Suprapubic skin (tissue), 4 donors: Measurements from ENCODE around the gene TNFRSF8. TPM values are rescaled to one million over a fixed set of nuclear protein-coding genes. Genes with fewer than 3 reads are reported as not detected.

ENCODE experiments used
- DNase-seq, 2 donors: peaks; one replicate each; pipeline ENCODE4 v3.0.0-alpha.2; 2019; ENCODE audit warnings: low spot score in 2 of 2
- H3K27ac ChIP-seq: fragments of 200-600 bp; sonication (generic); one replicate; pipeline ENCODE4 v1.5.1; 2019
- H3K27me3 ChIP-seq: fragments of 200-600 bp; sonication (generic); one replicate; pipeline ENCODE4 v1.5.1; 2019
- H3K36me3 ChIP-seq: fragments of 200-600 bp; sonication (generic); one replicate; pipeline ENCODE4 v1.5.1; 2019
- H3K4me1 ChIP-seq: fragments of 200-600 bp; sonication (generic); one replicate; pipeline ENCODE4 v1.5.1; 2019
- H3K4me3 ChIP-seq: fragments of 200-600 bp; sonication (generic); one replicate; pipeline ENCODE4 v1.5.1; 2019; ENCODE audit warnings: mild to moderate bottlenecking
- H3K9me3 ChIP-seq: fragments of 200-600 bp; sonication (generic); one replicate; pipeline ENCODE4 v1.5.1; 2019
- EP300 ChIP-seq: sonication (generic); formaldehyde crosslinking; IDR thresholded peaks from one replicate; pipeline ENCODE4 v1.6.1; 2017; ENCODE audit warnings: antibody characterized with exemption
- POLR2A ChIP-seq, 2 donors: fragments of 450-650 bp; IDR thresholded peaks; one replicate each; pipeline ENCODE4 v1.6.1; 2017; ENCODE audit warnings: antibody characterized with exemption in 2 of 2, mild to moderate bottlenecking in 2 of 2, moderate library complexity in 2 of 2
- POLR2AphosphoS5 ChIP-seq, 3 donors: sonication (generic); formaldehyde crosslinking; IDR thresholded peaks; one replicate each; pipeline ENCODE4 v1.6.1; 2017; ENCODE audit warnings: antibody characterized with exemption in 3 of 3
- WGBS: methylation state at CpG from one replicate; pipeline ENCODE4 v1.1.5; 2018; 5-methylcytosine and 5-hydroxymethylcytosine counted together
- total RNA-seq, 4 donors: library from RNA; depleted of rRNA; stranded (reverse); fragments of >200 nt; gene quantifications; one replicate each; pipeline ENCODE4 v1.1.0, GENCODE V29; 2016
- TF ChIP-seq, protein P1 (sequence below), 2 donors: fragments of 200-600 bp in 1 of 2; fragments of 450-650 bp in 1 of 2; sonication (generic) in 1 of 2; IDR thresholded peaks; one replicate each; pipeline ENCODE4 v1.5.1; 2016 to 2019; ENCODE audit warnings: antibody characterized with exemption in 2 of 2, mild to moderate bottlenecking in 1 of 2, moderate library complexity in 1 of 2

Gene TNFRSF8
- total RNA-seq, 4 donors from 2014 or later = 0.30 to 1.2 (median 0.75) TPM

DNA sequence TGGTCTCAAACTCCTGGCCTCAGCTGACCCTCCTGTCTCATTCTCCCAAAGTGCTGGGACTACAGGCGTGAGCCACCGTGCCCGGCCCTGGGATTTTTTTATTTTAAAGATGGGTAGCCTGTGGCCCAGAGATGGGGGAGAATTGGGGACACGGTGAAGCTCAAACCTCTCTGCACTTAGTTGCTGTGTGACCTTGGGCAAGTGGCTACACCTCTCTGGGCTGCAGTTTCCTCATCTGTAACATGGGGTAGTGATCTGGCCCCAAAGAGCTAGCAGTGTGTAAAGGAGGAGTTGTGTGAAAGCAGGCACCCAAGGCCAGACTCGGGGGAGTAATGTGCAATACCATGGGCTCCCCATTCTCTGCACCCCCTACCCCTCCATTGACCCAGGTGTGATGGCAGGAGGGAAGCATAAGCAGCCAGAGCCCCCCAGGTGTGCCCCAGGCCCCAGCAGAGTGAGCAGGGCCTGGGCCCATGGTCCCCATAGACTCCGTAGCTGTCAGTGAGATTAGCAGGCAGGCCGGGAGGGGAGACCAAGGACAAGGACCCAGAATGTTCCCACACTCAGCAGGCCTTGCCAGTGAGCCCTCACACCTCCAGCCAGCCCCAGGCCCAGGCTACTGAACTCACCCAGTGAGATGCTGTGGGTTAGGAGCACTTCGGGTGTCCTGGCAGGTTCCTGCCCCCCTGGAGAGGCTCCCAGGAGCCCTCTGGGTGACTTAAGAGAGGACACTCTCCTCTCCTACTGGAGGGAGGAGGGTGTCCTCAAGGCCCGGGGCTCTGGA lies 17.9 kb downstream of the TNFRSF8 start:
- DNase-seq = no peak
- no peak for TF ChIP-seq POLR2AphosphoS5 (IDR thresholded peaks at IDR 0.05)
- no peak for TF ChIP-seq POLR2A (IDR thresholded peaks at IDR 0.05)
- TF ChIP-seq, protein P1, sequence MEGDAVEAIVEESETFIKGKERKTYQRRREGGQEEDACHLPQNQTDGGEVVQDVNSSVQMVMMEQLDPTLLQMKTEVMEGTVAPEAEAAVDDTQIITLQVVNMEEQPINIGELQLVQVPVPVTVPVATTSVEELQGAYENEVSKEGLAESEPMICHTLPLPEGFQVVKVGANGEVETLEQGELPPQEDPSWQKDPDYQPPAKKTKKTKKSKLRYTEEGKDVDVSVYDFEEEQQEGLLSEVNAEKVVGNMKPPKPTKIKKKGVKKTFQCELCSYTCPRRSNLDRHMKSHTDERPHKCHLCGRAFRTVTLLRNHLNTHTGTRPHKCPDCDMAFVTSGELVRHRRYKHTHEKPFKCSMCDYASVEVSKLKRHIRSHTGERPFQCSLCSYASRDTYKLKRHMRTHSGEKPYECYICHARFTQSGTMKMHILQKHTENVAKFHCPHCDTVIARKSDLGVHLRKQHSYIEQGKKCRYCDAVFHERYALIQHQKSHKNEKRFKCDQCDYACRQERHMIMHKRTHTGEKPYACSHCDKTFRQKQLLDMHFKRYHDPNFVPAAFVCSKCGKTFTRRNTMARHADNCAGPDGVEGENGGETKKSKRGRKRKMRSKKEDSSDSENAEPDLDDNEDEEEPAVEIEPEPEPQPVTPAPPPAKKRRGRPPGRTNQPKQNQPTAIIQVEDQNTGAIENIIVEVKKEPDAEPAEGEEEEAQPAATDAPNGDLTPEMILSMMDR (IDR thresholded peaks at IDR 0.05) = no peak
- no peak for TF ChIP-seq EP300
- Histone ChIP-seq H3K27me3 (peaks cover 17% of the 10 kb centered on the region), H3K9me3 (no peaks in the 10 kb centered on the region), H3K36me3 (no peaks in the 10 kb centered on the region), H3K4me3 (no peak overlapping the region), H3K4me1 (peaks cover 6% of the 10 kb centered on the region), H3K27ac (no peak overlapping the region)
- 96% methylated on average over 7 of the region's 9 CpGs for WGBS

DNA sequence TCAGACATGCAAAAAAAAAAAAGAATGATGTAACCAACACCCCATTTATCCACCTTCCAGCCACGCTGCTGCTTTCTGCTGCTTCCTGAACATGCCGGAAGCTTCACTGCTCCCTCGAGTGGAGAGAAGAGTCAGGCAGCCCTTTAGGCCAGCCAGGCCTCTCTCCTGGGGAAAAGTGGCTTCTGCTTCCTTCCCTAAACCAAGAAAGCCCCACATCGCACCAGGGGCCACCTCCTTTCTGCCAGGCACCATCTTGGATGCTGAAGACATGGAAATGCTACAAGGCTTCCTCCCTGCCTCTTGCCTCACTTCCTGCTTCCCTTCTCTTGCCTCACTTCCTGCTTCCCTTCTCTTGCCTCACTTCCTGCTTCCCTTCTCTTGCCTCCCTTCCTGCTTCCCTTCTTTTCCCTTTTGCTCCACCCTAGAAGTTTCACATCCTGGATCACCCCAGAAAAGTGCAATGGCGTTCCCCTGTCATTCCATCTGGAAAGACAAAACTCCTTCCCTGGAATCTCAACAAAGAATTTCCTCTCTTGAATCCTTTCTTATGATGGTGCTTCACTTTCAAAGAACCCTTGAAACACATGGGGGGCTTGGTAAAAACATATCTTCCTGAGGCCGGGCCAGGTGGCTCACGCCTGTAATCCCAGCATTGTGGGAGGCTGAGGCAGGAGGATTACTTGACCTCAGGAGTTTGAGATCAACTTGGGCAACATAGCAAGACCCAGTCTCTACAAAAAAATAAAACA lies 18.7 kb downstream of the TNFRSF8 start:
- 97% methylated on average over 7 of the region's 7 CpGs for WGBS
- no peak for TF ChIP-seq POLR2A (IDR thresholded peaks at IDR 0.05)
- TF ChIP-seq, protein P1 (IDR thresholded peaks at IDR 0.05) = no peak
- TF ChIP-seq EP300 = no peak
- no peak for TF ChIP-seq POLR2AphosphoS5 (IDR thresholded peaks at IDR 0.05)

GRCh38 chr1:12082988-12083387 lies 19.9 kb downstream of the TNFRSF8 start:
- H3K27me3 ChIP-seq = peaks cover 8% of the 10 kb centered on the region
- H3K4me3 ChIP-seq = no peak overlapping the region
- H3K9me3 ChIP-seq = no peaks in the 10 kb centered on the region
- H3K36me3 ChIP-seq = no peaks in the 10 kb centered on the region
- H3K4me1 ChIP-seq = peaks cover 6% of the 10 kb centered on the region
- 93% methylated on average over 4 of the region's 4 CpGs for WGBS
- no peak for TF ChIP-seq POLR2AphosphoS5 (IDR thresholded peaks at IDR 0.05)
- TF ChIP-seq, protein P1 (IDR thresholded peaks at IDR 0.05) = no peak
- H3K27ac ChIP-seq = no peak overlapping the region
- DNase-seq = no peak

More for the DNA sequence above, 18.7 kb downstream of the TNFRSF8 start:
- no peak overlapping the region for H3K4me3 ChIP-seq
- no peak for DNase-seq
- no peaks in the 10 kb centered on the region for H3K9me3 ChIP-seq
- no peaks in the 10 kb centered on the region for H3K36me3 ChIP-seq
- no peak overlapping the region for H3K27ac ChIP-seq
- peaks cover 10% of the 10 kb centered on the region for H3K27me3 ChIP-seq
- peaks cover 6% of the 10 kb centered on the region for H3K4me1 ChIP-seq

DNA sequence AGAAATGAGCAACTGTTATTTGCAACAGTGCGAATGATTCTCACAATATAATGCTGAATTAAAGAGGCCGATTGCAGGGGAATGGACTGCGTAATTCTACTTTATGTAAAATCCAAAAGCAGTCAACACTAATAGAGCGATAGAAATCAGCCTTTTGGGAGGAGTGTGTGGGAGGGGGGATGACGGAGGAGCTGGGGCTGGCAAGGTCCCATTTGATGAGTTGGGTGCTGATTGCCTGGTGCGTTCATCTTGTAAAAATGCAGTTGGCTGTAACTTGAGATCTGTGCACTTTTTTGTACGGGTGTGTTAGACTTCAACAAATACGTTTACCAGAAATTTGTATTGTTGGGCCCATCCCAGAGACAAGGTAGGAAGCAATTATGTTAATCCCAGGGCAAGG lies 20.7 kb downstream of the TNFRSF8 start:
- WGBS = 73% methylated on average over 8 of the region's 8 CpGs
- no peak for DNase-seq
- H3K4me3 ChIP-seq = no peak overlapping the region

More for the DNA sequence above, 20.7 kb downstream of the TNFRSF8 start:
- Histone ChIP-seq H3K27ac (no peak overlapping the region), H3K27me3 (peaks cover 8% of the 10 kb centered on the region), H3K36me3 (no peaks in the 10 kb centered on the region), H3K9me3 (no peaks in the 10 kb centered on the region), H3K4me1 (peaks cover 6% of the 10 kb centered on the region)
- no peak for TF ChIP-seq EP300
- TF ChIP-seq, protein P1 (IDR thresholded peaks at IDR 0.05) = no peak
- no peak for TF ChIP-seq POLR2AphosphoS5 (IDR thresholded peaks at IDR 0.05)
- TF ChIP-seq POLR2A (IDR thresholded peaks at IDR 0.05) = no peak
